Measurements from ENCODE around the gene ZFAND6.
A peak's percentile ranks its signal among the peaks of the same experiment; 100 is the strongest.
"Not testable (repeated sequence)": the region's sequence is repeated elsewhere in the genome, so short reads cannot be mapped to it uniquely, and the experiment has no call there.

The ZFAND6 gene

GRCh38 chr15:80151148-80151547, 91.7 kb downstream of the ZFAND6 start:
- TF ChIP-seq ZFX (IDR thresholded peaks at IDR 0.05; ENCODE audit: borderline replicate concordance) = no peak
- H3K27ac ChIP-seq = no peak overlapping the region; the same call in 1 of the 2 replicates

- TF ChIP-seq, protein P1, sequence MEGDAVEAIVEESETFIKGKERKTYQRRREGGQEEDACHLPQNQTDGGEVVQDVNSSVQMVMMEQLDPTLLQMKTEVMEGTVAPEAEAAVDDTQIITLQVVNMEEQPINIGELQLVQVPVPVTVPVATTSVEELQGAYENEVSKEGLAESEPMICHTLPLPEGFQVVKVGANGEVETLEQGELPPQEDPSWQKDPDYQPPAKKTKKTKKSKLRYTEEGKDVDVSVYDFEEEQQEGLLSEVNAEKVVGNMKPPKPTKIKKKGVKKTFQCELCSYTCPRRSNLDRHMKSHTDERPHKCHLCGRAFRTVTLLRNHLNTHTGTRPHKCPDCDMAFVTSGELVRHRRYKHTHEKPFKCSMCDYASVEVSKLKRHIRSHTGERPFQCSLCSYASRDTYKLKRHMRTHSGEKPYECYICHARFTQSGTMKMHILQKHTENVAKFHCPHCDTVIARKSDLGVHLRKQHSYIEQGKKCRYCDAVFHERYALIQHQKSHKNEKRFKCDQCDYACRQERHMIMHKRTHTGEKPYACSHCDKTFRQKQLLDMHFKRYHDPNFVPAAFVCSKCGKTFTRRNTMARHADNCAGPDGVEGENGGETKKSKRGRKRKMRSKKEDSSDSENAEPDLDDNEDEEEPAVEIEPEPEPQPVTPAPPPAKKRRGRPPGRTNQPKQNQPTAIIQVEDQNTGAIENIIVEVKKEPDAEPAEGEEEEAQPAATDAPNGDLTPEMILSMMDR (IDR thresholded peaks at IDR 0.05) = no peak
- TF ChIP-seq ZFX (IDR thresholded peaks at IDR 0.05; ENCODE audit: borderline replicate concordance) = no peak
- H3K27ac ChIP-seq = no peak overlapping the region; the same call in 1 of the 2 replicates
Observed at GRCh38 chr15:80151576-80151975, 92.1 kb downstream of the ZFAND6 start.

DNA sequence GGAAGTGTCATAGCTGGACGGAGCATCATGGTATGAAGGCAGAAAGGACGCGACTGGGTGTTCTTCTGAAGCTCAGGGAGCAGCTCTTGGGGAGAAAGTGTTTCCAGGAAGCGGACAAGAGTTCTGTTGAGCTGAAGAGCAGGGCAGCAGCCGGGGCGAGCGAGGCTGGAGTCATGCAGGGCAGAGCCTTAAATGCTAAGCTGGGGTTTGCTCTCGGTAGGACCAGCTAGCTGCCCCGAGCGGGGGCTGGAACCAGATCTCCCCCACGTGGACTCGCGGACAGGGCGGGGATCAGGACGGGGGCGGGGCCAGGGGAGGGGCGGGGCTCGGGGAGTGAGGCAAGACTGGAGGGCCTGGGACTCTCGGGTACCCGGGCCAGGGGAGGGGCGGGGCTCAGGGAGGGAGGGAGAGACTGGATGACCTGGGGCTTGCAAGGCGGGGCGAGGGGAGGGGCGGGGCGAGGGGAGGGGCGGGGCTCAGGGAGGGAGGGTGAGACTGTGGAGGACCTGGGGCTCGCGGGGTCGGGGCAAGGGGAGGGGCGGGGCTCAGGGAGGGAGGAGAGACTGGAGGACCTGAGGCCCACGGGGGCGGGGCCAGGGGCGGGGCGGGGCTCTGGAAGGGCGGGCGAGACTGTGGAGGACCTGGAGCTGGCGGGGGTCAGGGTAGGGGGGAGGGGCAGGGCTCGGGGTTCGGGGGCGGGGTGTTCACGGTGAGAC, 92.9 kb downstream of the ZFAND6 start:
- TF ChIP-seq ZFX (IDR thresholded peaks at IDR 0.05; ENCODE audit: borderline replicate concordance) = no peak
- TF ChIP-seq, protein P1 (IDR thresholded peaks at IDR 0.05) = no peak
- H3K27ac ChIP-seq = peak overlapping the region; percentile 64

- TF ChIP-seq, protein P1 (IDR thresholded peaks at IDR 0.05) = no peak
- TF ChIP-seq ZFX (IDR thresholded peaks at IDR 0.05; ENCODE audit: borderline replicate concordance) = no peak
- H3K27ac ChIP-seq = peak within 1 kb of the TSS; percentile 64
Observed at GRCh38 chr15:80152896-80153876, 93.7 kb downstream of the ZFAND6 start, which contains the start of gene FAH. Gene FAH (plus strand): TSS chr15:80152999. CDS start chr15:80153055, 56 bp downstream.

- no peak for TF ChIP-seq ZFX (IDR thresholded peaks at IDR 0.05; ENCODE audit: borderline replicate concordance)
- TF ChIP-seq, protein P1 (IDR thresholded peaks at IDR 0.05) = no peak
- H3K27ac ChIP-seq = peak overlapping the region; percentile 64
Observed at GRCh38 chr15:80153900-80154299, 94.4 kb downstream of the ZFAND6 start.

- no peak overlapping the region for H3K27ac ChIP-seq
- TF ChIP-seq ZFX (IDR thresholded peaks at IDR 0.05; ENCODE audit: borderline replicate concordance) = no peak
- TF ChIP-seq, protein P1 (IDR thresholded peaks at IDR 0.05) = no peak
Observed at GRCh38 chr15:80154336-80154735, 94.9 kb downstream of the ZFAND6 start.

DNA sequence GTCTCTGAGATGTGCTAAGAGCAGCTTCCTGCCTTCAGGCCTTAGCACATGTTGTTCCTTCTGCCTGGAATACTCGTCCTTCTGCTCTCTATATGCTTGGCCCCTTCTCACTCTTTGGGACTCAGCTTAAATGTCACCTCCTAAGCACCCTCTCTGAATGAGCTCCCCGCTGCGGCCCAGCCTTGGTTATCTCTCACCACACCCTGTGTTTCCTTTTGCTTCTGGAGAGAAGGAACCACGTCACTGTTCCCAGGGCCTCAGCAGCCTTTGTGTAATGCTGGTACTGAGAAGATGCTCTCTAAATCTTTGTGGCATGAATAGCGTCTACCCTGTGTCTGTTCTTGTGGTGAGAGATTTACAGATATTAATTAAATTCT, 95.5 kb downstream of the ZFAND6 start:
- H3K27ac ChIP-seq = no peak overlapping the region
- TF ChIP-seq, protein P1 (IDR thresholded peaks at IDR 0.05) = no peak
- TF ChIP-seq ZFX (IDR thresholded peaks at IDR 0.05; ENCODE audit: borderline replicate concordance) = no peak

- H3K27ac ChIP-seq = not testable (repeated sequence)
Observed at GRCh38 chr15:80155378-80156175, 96.1 kb downstream of the ZFAND6 start.
